GM18861 (cell line): ENCODE data around the gene PARD3B.
"Not testable (repeated sequence)": the region's sequence is repeated elsewhere in the genome, so short reads cannot be mapped to it uniquely, and the experiment has no call there.

Experiments used
- ATAC-seq: cut with Tn5 transposase; IDR thresholded peaks from one replicate; pipeline ENCODE4 v1.9.1; 2021; ENCODE audit not compliant: unreplicated experiment

Gene PARD3B

DNA sequence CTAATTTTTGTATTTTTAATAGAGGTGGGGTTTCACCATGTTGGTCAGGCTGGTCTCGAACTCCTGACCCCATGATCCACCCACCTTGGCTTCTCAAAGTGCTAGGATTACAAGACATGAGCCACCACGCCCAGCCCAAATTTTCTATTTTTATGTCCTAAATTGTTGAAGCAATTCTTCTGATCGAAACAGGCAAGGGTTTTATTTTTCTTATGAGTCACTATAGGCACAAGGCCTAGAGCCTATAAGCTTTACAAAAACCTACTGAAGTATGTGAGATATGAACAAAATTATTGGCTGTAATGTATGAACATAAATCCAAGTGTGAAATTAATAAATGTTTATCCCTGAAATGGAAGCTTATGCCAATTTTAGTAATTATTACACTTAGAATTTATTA is 672.8 kb downstream of the PARD3B start:
- ATAC-seq: no peak

- not testable (repeated sequence) for ATAC-seq
These were observed 673.5 kb downstream of the PARD3B start for GRCh38 chr2:205218816-205219215.

- ATAC-seq: no peak
These were observed 675.3 kb downstream of the PARD3B start for GRCh38 chr2:205220559-205220958.

DNA sequence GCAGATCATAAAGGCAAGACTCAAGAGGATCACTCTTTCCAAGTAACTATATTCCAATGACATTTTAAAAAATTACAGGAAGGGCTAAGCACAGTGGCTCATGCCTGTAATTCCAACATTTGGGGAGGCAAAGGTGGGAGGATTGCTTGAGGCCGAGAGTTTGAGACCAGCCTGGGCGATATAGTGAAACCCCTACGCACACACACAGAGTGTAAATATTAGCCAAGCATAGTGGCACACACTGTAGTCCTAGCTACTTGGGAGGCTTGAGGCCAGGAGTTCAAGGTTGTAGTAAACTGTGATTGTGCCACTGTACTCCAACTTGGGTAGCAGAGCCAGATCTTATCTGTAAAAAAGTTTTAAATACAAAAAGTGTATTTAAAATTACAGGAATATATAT is 686.8 kb downstream of the PARD3B start:
- no peak for ATAC-seq

DNA sequence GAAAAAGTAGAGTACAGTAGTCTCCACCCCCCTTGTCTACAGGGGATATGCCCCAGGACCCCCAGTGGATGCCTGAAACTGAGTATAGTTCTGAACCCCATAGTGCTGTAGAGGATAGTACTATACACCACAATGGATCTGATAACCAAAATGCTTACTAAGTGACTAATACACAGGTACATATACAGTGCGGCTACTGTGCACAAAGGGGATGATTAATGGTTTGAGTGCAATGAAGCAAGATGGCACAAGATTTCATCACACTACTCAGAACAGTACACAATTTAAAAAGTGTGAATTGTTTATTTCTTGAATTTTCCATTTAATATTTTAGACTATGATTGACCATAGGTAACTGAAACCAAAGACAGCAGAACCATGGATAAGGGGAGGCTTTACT is 690.2 kb downstream of the PARD3B start:
- no peak for ATAC-seq

- no peak for ATAC-seq
These were observed 692.2 kb downstream of the PARD3B start for GRCh38 chr2:205237524-205237923.

GRCh38 chr2:205245001-205245400 is 699.7 kb downstream of the PARD3B start:
- no peak for ATAC-seq

DNA sequence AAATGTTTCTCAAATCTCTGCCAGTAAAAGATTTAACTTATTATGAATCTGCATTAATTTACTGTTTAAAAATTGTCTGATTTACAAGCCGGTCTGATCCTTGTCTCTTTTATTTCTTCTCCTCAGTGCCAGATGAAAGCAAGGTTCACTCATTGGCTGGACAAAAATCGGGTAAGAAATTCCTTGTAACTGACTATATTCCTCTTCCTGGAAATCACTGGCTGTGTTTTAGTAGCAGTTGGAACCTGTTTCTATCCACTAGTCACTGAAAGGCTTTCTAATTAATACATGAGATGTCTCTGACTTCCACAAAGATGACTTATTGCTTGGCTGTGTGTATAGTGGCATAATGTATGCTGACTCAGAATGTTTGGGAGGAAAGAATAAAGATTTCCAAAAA is 700.4 kb downstream of the PARD3B start:
- ATAC-seq: no peak

DNA sequence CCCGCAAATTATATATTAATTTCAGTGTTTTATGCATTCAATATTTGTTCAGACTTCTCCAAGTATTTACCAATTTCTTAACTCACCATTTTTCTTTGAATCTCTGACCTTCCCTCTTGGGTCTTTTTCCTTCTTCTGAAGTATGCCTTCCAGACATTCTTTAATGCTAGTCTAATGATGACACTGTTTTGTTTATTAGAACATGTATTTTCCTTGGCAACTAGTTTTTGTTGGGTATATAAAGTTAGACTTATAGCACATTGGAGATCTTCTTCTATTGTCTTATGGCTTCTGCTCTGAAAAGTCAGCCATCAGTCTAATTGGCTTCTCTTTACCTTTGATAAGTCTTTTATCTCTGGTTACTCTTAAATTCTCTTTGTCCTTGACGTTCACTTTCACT is 713.8 kb downstream of the PARD3B start:
- ATAC-seq: no peak

- no peak for ATAC-seq
These were observed 716.3 kb downstream of the PARD3B start for GRCh38 chr2:205261516-205262020.

DNA sequence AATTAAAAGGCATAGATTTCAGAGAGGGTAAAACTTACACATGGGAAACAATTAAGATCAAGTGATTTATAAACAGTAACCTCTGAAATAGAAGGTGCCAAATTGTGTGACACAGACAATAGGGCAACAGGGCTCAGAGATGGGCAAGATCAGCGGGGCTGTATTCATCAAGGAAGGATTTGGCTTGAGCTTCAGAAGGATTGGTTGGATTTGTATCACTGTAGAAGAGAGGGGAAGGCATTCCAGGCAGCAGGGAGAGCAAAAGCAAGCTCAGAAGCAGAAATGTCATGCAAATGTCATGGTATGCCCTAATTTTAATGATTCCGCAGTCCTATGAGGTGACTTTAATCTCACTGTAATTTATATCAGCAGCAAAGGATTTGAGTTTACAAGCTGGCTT is 722.0 kb downstream of the PARD3B start:
- no peak for ATAC-seq

GRCh38 chr2:205270689-205271088 is 725.4 kb downstream of the PARD3B start:
- no peak for ATAC-seq

DNA sequence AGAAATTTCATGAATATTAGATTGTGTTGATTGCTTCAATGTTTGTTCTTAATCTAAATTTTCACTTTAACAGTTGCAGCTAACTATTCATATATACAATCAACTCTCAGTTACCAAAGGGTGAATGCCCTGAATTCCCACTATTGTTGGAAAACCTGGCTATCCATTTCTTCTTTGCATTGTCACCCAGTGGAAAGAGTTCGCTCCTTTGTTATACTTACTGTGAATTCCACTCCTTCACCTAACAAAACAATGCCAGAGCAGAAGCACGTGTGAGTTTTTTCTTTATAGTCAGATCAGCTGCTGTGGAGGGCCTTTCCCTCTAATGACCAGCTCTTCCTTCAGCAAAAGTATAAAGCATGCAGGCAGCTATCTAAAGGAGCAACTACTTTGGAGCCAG is 727.9 kb downstream of the PARD3B start:
- ATAC-seq: no peak

DNA sequence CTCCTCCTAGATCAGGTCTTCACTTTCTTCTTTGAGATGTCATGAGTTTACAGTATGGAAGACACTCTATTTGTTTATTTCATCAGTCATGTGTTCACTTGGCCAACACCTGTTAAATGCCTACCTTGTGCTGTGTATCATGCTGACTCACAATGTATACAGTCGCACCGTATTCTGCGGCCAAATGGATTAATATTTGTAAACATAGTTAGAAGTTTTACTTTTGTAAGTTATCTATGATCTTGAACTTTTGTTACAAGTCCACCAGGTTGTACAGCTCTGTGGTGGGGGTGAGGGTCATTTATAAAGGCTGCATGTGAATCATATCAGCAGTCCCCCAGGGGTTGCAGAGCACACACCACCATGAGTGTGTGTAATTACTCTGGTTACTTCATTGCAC is 728.4 kb downstream of the PARD3B start:
- no peak for ATAC-seq

- no peak for ATAC-seq
These were observed 729.5 kb downstream of the PARD3B start for GRCh38 chr2:205274801-205275200.

GRCh38 chr2:205276116-205276777 is 731.0 kb downstream of the PARD3B start:
- no peak for ATAC-seq

DNA sequence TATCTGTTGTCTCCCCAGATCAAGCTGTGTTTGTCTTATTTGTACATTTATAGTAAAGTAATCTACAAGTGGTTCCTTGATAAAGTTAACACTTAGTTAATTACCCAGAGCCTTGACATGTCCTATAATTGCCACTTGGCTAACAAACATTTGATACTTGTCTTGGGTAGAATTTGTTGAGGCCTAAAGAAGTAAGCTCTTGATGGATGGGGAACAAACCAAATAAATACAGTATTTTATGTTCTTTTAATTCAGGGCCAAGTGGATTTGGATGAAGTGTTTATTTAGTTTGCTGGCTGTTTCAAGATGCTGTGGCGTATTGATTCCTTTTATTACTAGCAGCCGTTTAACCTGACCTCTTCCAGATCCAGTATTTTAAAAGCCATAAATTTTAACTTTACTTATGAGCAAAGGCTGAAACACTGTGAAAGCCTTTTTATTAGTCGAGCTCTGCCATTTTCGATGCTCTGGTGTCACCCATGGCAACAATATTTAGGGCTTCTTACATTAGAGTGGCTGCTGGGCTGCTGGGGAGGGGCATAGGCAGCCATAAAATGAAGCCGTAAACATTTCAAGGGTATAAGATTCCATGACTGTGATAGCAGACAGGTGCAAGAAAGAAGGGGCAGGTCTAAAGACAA is 735.4 kb downstream of the PARD3B start:
- ATAC-seq: no peak

DNA sequence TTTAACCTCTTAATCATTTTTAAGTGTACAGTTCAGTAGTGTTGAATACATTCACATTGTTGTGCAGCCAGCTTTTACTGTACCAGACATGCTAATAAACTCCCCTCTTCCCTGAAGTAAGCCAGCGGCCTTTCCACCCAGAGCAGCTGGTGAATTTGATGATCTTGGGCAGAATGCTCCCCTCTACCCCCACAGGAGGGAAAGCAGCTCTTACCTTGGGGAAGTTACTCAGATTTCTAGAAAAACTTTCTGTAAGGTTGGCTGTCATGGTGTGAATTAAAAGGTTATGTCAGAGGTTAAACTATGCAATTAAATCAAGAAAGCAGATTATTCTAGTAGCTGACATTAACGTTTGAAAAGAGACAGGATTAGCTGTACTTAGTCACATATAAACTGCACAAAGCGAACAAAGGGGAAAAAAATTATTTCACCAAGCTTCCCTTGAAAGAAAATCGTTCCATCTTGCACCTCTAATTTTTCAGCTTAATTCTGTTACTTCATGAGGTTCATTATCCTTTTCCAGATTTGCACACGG is 738.5 kb downstream of the PARD3B start:
- ATAC-seq: no peak

DNA sequence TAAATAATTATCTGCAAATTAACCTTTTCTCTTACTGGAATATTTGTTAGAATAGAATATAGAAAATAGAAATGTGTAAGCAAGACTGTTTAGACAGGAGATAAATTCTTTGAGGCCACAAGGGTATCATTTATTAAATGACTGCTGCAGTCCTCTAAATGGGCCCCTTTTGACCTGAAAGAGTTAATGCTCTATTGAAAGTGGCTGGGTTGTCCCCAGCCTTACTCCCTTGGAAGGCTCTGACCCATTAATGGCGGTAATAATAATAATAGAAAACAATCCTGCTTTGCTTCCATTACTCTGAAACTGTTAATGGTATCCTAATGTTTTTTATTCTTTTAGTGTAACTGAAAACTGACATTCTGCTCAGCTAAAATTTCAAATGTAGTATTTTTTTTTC is 739.1 kb downstream of the PARD3B start:
- no peak for ATAC-seq

GRCh38 chr2:205287316-205287715 is 742.0 kb downstream of the PARD3B start:
- ATAC-seq: no peak

GRCh38 chr2:205288686-205289085 is 743.4 kb downstream of the PARD3B start:
- ATAC-seq: no peak

DNA sequence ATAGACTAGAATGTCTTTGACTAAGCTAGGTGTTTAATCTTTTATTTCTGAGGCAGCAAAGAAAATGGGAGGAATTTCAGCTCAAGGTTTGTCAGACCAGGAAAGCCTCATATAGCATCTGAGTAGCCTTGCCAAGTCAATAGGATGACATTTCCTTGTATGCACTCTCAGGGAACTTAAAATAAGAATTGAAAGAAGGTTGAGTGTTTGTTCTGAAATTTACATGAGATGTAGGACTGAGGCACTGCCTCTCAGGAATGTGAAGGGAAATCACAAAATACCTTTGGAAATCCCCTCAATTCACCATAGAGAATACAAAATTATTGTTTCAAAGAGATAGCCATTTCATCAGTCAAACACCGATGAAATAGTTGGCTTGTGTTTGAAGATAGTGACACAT is 745.0 kb downstream of the PARD3B start:
- no peak for ATAC-seq
